GM12878 (cell line): ENCODE measurements around the gene ATN1. TPM values are rescaled to one million over a fixed set of nuclear protein-coding genes. Genes with fewer than 3 reads are reported as not detected.

ENCODE experiments used
- ATAC-seq: fragments of 200-7000 bp; cut with Tn5 transposase; 3 replicates; pipeline ENCODE4 v1.9.1; 2020; ENCODE audit warnings: mild to moderate bottlenecking, moderate library complexity
- BruUV-seq: library from RNA; stranded (reverse); fragments of 400-500 nt; replicated peaks from 2 replicates; lab custom pipeline; 2021; lab: Mats Ljungman, UMichigan
- CTCF ChIA-PET: fragments of 300-600 bp; sonication (Branson Sonifier 250); formaldehyde crosslinking; extraction: SDS; loops from one replicate; lab custom pipeline; 2021; ENCODE audit warnings: inconsistent platforms; lab: Yijun Ruan, JAX
- POLR2A ChIA-PET: fragments of 350-600 bp; formaldehyde crosslinking; extraction: SDS; loops from one replicate; lab custom pipeline; 2021; ENCODE audit warnings: inconsistent platforms; lab: Charles Lee
- RAD21 ChIA-PET: fragments of 300-600 bp; sonication (Branson Sonifier 250); formaldehyde crosslinking; loops from one replicate; lab custom pipeline; 2023; ENCODE audit warnings: antibody characterized with exemption; ENCODE audit not compliant: unreplicated experiment; lab: Charles Lee
- SMC1A ChIA-PET: fragments of 300-600 bp; sonication (Branson Sonifier 250); formaldehyde crosslinking; loops from one replicate; lab custom pipeline; 2023; ENCODE audit not compliant: unreplicated experiment, uncharacterized antibody; lab: Charles Lee
- DNase-seq: peaks from one replicate; pipeline ENCODE4 v3.0.0-alpha.2; 2011; ENCODE audit warnings: low read depth, low spot score
- FAIRE-seq: peaks from 3 replicates; lab custom pipeline; 2011; peaks lifted over from hg19 to GRCh38; lab: Jason Lieb, UNC
- H2AFZ ChIP-seq: 2 replicates; pipeline ENCODE4 v1.6.0; 2011; ENCODE audit warnings: low read depth, low read length, control low read depth; ENCODE audit not compliant: control insufficient read depth
- H3K27ac ChIP-seq: 2 replicates; pipeline ENCODE4 v1.5.1; 2011; ENCODE audit warnings: control low read depth; ENCODE audit not compliant: control insufficient read depth, insufficient read depth
- H3K27me3 ChIP-seq, 2 experiments: replicated peaks in 1 of 2; 2 replicates each; pipeline versions ENCODE4 v1.6.0 to v1.6.1; 2011; ENCODE audit warnings: low read length in 1 of 2; ENCODE audit not compliant: control insufficient read depth in 2 of 2, insufficient read depth in 2 of 2
- H3K36me3 ChIP-seq, 2 experiments: 2 replicates each; pipeline ENCODE4 v1.5.1; 2011; ENCODE audit warnings: low read length in 1 of 2; ENCODE audit not compliant: control insufficient read depth in 2 of 2, insufficient read depth in 2 of 2
- H3K4me1 ChIP-seq: 2 replicates; pipeline ENCODE4 v1.6.1; 2011; ENCODE audit warnings: mild to moderate bottlenecking, low read length, moderate library complexity, mixed read lengths; ENCODE audit not compliant: control insufficient read depth, insufficient read depth
- H3K4me2 ChIP-seq: 2 replicates; pipeline ENCODE4 v1.6.0; 2011; ENCODE audit warnings: control low read depth; ENCODE audit not compliant: control insufficient read depth, insufficient read depth
- H3K4me3 ChIP-seq: fragments of 200-600 bp; sonication (generic); 2 replicates; pipeline ENCODE4 v1.5.1; 2016
- H3K79me2 ChIP-seq: 2 replicates; pipeline ENCODE4 v1.6.0; 2011; ENCODE audit warnings: low read length; ENCODE audit not compliant: control insufficient read depth, insufficient read depth
- H3K9ac ChIP-seq: 2 replicates; pipeline ENCODE4 v1.8.0; 2011; ENCODE audit warnings: low read length, control low read depth, mixed read lengths; ENCODE audit not compliant: control insufficient read depth, insufficient read depth
- H3K9me3 ChIP-seq: replicated peaks from 3 replicates; pipeline ENCODE4 v1.5.1; 2011; ENCODE audit warnings: mild to moderate bottlenecking, low read length; ENCODE audit not compliant: control insufficient read depth, insufficient read depth
- H4K20me1 ChIP-seq: 2 replicates; pipeline ENCODE4 v1.6.0; 2011; ENCODE audit not compliant: control insufficient read depth, insufficient read depth
- CHD2 ChIP-seq: IDR thresholded peaks from 2 replicates; pipeline ENCODE4 v1.6.1; 2011; ENCODE audit warnings: low read depth, low read length, improper control_type of control experiment, borderline replicate concordance
- CHD4 ChIP-seq: fragments of 200-600 bp; sonication (generic); IDR thresholded peaks from 2 replicates; pipeline ENCODE4 v1.6.1; 2016; ENCODE audit warnings: mild to moderate bottlenecking
- EP300 ChIP-seq, 2 experiments: fragments of 150-350 bp in 1 of 2; IDR thresholded peaks; 2 replicates each; pipeline ENCODE4 v1.6.1; 2011 to 2012; ENCODE audit warnings: low read depth in 2 of 2, low read length in 2 of 2, borderline replicate concordance in 1 of 2, improper control_type of control experiment in 1 of 2, inconsistent platforms in 1 of 2; ENCODE audit not compliant: control insufficient read depth in 1 of 2
- IKZF1 ChIP-seq: fragments of 450-650 bp; conservative IDR thresholded peaks from 2 replicates; pipeline ENCODE4 v1.6.1; 2017; ENCODE audit warnings: antibody characterized with exemption, mild to moderate bottlenecking
- MEF2A ChIP-seq: IDR thresholded peaks from 2 replicates; pipeline ENCODE4 v1.6.1; 2011; ENCODE audit warnings: low read depth, mild to moderate bottlenecking, low read length, moderate library complexity; ENCODE audit not compliant: insufficient read depth
- POLR2AphosphoS5 ChIP-seq: IDR thresholded peaks from 2 replicates; pipeline ENCODE4 v1.6.1; 2011; ENCODE audit warnings: mild to moderate bottlenecking, low read length, inconsistent platforms
- POU2F2 ChIP-seq: IDR thresholded peaks from 3 replicates; pipeline ENCODE4 v1.6.1; 2011; ENCODE audit warnings: low read depth, mild to moderate bottlenecking, low read length, borderline replicate concordance
- RCOR1 ChIP-seq: conservative IDR thresholded peaks from 2 replicates; pipeline ENCODE4 v1.6.1; 2012; ENCODE audit warnings: low read depth, low read length, improper control_type of control experiment
- SIN3A ChIP-seq: IDR thresholded peaks from 2 replicates; pipeline ENCODE4 v1.6.1; 2012; ENCODE audit warnings: low read depth, low read length, improper control_type of control experiment
- SMAD1 ChIP-seq: fragments of 450-650 bp; IDR thresholded peaks from 2 replicates; pipeline ENCODE4 v1.6.1; 2018; ENCODE audit warnings: mild to moderate bottlenecking, low read depth; ENCODE audit not compliant: partially characterized antibody
- SMAD5 ChIP-seq: IDR thresholded peaks from 2 replicates; pipeline ENCODE4 v1.6.1; 2016; ENCODE audit warnings: antibody characterized with exemption, low read depth
- SRF ChIP-seq, 2 experiments: IDR thresholded peaks; 2 replicates each; pipeline ENCODE4 v1.6.1; 2011; ENCODE audit warnings: low read depth in 2 of 2, low read length in 2 of 2, mild to moderate bottlenecking in 1 of 2, moderate library complexity in 1 of 2
- TBL1XR1 ChIP-seq: IDR thresholded peaks from 2 replicates; pipeline ENCODE4 v1.6.1; 2012; ENCODE audit warnings: low read depth, low read length, improper control_type of control experiment
- YY1 ChIP-seq: IDR thresholded peaks from 2 replicates; pipeline ENCODE4 v1.6.1; 2011; ENCODE audit warnings: low read depth, mild to moderate bottlenecking, low read length
- ZBTB11 ChIP-seq: fragments of 450-650 bp; formaldehyde crosslinking; IDR thresholded peaks from 2 replicates; pipeline ENCODE4 v1.5.0; 2022; ENCODE audit warnings: mild to moderate bottlenecking, missing genetic modification characterization
- ZSCAN29 ChIP-seq: fragments of 450-650 bp; IDR thresholded peaks from 2 replicates; pipeline ENCODE4 v1.6.1; 2017; ENCODE audit warnings: mild to moderate bottlenecking, moderate library complexity
- WGBS: methylation state at CpG from one replicate; pipeline ENCODE4 v1.1.6; 2016; ENCODE audit warnings: low lambda C conversion rate; ENCODE audit not compliant: insufficient replicate concordance, insufficient coverage; ENCODE audit errors: missing lambda C conversion rate; 5-methylcytosine and 5-hydroxymethylcytosine counted together
- in situ Hi-C: fragments of 300-500 bp; cut with MboI; formaldehyde crosslinking; loops from 9 replicates; pipeline ENCODE4 v1.14.3; 2018; ENCODE audit warnings: mixed read lengths
- intact Hi-C: fragments of 100-400 bp; cut with micrococcal nuclease; formaldehyde crosslinking; loops from one replicate; pipeline ENCODE4 v1.14.2; 2022; ENCODE audit not compliant: unreplicated experiment
- polyA plus RNA-seq, 11 experiments: library from polyadenylated mRNA; depleted of rRNA in 4 of 11; unstranded in 6 of 11; stranded (reverse) in 5 of 11; fragments of >200 nt; fragmentation: Nextera tagmentation in 4 of 11; fragmentation: Illumina TruSeq in 1 of 11; extraction: Ambion mirVana in 4 of 11; extraction: Trizol in 1 of 11; gene quantifications; 1 replicate in 1 of 11; 2 replicates in 10 of 11; pipeline versions ENCODE4 v1.2.1 to v1.2.3, GENCODE V29; 2011 to 2016; ENCODE audit warnings: inconsistent platforms in 2 of 11, missing spikeins in 2 of 11, low read depth in 1 of 11
- total RNA-seq, 4 experiments: library from RNA; depleted of rRNA in 3 of 4; stranded (reverse); fragments of >200 nt in 3 of 4; fragmentation: Illumina TruSeq in 1 of 4; extraction: Trizol in 1 of 4; gene quantifications; 2 replicates each; pipeline versions ENCODE4 v1.2.1 to v1.2.3, GENCODE V29; 2013 to 2021

ATN1 gene
- total and polyA plus RNA-seq, 10 of the 15 experiments (the other 5 are each of a cell fraction or from before 2014, with no cell fraction given): 0.08 to 44.5 (median 5.0) TPM

GRCh38 chr12:6952121-6952862, 24.5 kb downstream of the ATN1 start (continued):
- TF ChIP-seq YY1 (peak; percentile 25; the same call in 1 of the 2 replicates), ZSCAN29 (no peak), MEF2A (0 out of 2 replicates have a peak, but pooled peaks have one; percentile 8), POU2F2 (peak; percentile 8; the same call in 1 of the 3 replicates), IKZF1 (peak; percentile 29; the same call in 1 of the 2 replicates), SIN3A (0 out of 2 replicates have a peak, but pooled peaks have one; percentile 42), EP300 (IDR thresholded peaks at IDR 0.05; ENCODE audit: borderline replicate concordance in 1 of 2, control insufficient read depth in 1 of 2, low read depth in 2 of 2, low read length in 2 of 2) (0 out of 4 replicates have a peak, but pooled peaks of 1 of the 2 experiments have one; percentile 9)

- Histone ChIP-seq H2AFZ (no peak overlapping the region), H3K27me3 (no peaks in the 10 kb centered on the region), H3K9ac (peak overlapping the region; percentile 99), H3K4me3 (peak overlapping the region; percentile 95), H3K4me1 (peaks cover 73% of the 10 kb centered on the region), H3K4me2 (peak overlapping the region; percentile 99), H3K79me2 (peaks cover 88% of the 10 kb centered on the region), H3K36me3 (peaks cover 6 to 30% of the 10 kb centered on the region in 2 experiments), H4K20me1 (no peaks in the 10 kb centered on the region), H3K27ac (peak overlapping the region; percentile 99), H3K9me3 (no peaks in the 10 kb centered on the region)
- in situ Hi-C loops: loop anchor here (25.0 kb wide), 1 partner anchor 1684 kb away; no protein-coding TSS in a partner anchor
- ATAC-seq (no peak), FAIRE-seq (peak; percentile 38), DNase-seq (no peak)
- SMC1A ChIA-PET: interaction anchor here (1.6 to 11.6 kb wide), 2 partner anchors 7 to 9 kb away, joined by 6 to 395 read pairs; partner anchors contain the start of genes C12orf57 and RNU7-1
- intact Hi-C loops: loop anchor here (1.0 kb wide), 1 partner anchor 8 kb away; no protein-coding TSS in a partner anchor
- BruUV-seq: TSS peak; percentile 91
- CTCF ChIA-PET: interaction anchor here (1.2 to 11.6 kb wide), 5 partner anchors 8 to 29 kb away, joined by 4 to 645 read pairs (median 4); partner anchors contain the start of genes C12orf57 and RNU7-1
- RAD21 ChIA-PET: interaction anchor here (0.5 to 3.4 kb wide), 6 partner anchors 9 to 504 kb away, joined by 3 to 16 read pairs (median 7); partner anchors contain the start of genes C12orf57 and RNU7-1
- WGBS: 2% methylated on average over 15 of the region's 15 CpGs
- POLR2A ChIA-PET: interaction anchor here (0.8 to 17.8 kb wide), 4 partner anchors 7 to 155 kb away, joined by 3 to 524 read pairs (median 6); partner anchors contain the start of genes C12orf57 and RNU7-1
- peak; percentile 31 for TF ChIP-seq POLR2AphosphoS5
- TF ChIP-seq CHD4: no peak
- no peak for TF ChIP-seq TBL1XR1
- no peak for TF ChIP-seq CHD2
- TF ChIP-seq SMAD5: peak; percentile 77; the same call in 1 of the 2 replicates
- no peak for TF ChIP-seq SRF (IDR thresholded peaks at IDR 0.05; ENCODE audit: low read depth in 2 of 2, low read length in 2 of 2)
- TF ChIP-seq SMAD1: no peak
- TF ChIP-seq RCOR1: 0 out of 2 replicates have a peak, but pooled peaks have one; percentile 4
- peak; percentile 24; the same call in 1 of the 2 replicates for TF ChIP-seq ZBTB11
Observed at GRCh38 chr12:6952863-6953441, 25.2 kb downstream of the ATN1 start.
